Natural killer cell (primary cell): ENCODE data around the gene PIP5K1A. TPM values are rescaled to one million over a fixed set of nuclear protein-coding genes. Genes with fewer than 3 reads are reported as not detected.

Source experiments
- ATAC-seq, 3 donors: fragments of 150-1000 bp in 2 of 3; fragments of 200-7000 bp in 1 of 3; cut with Tn5 transposase; 1 replicate in 1 of 3; 2 replicates in 2 of 3; pipeline ENCODE4 v1.10.0; 2021; ENCODE audit warnings: mild to moderate bottlenecking in 2 of 3, moderate library complexity in 2 of 3
- DNase-seq, 2 donors: peaks; one replicate each; pipeline versions ENCODE4 v3.0.0 to v3.0.0-alpha.2; 2013 to 2021; ENCODE audit warnings: mixed read lengths in 1 of 2
- H3K27ac ChIP-seq: one replicate; pipeline ENCODE4 v1.5.1; 2013; ENCODE audit warnings: mild to moderate bottlenecking, low read length
- H3K27me3 ChIP-seq: one replicate; pipeline ENCODE4 v1.6.1; 2013; ENCODE audit warnings: low read length; ENCODE audit not compliant: control insufficient read depth, insufficient read depth
- H3K36me3 ChIP-seq: one replicate; pipeline ENCODE4 v1.6.1; 2013; ENCODE audit warnings: low read length; ENCODE audit not compliant: control insufficient read depth, insufficient read depth
- H3K4me1 ChIP-seq: one replicate; pipeline ENCODE4 v1.6.1; 2013; ENCODE audit warnings: low read length; ENCODE audit not compliant: control insufficient read depth, insufficient read depth
- H3K4me3 ChIP-seq: one replicate; pipeline ENCODE4 v1.5.1; 2013; ENCODE audit warnings: low read length
- H3K9me3 ChIP-seq: one replicate; pipeline ENCODE4 v1.6.1; 2013; ENCODE audit warnings: low read length; ENCODE audit not compliant: control insufficient read depth, insufficient read depth
- H3K27ac Mint-ChIP-seq, 2 donors: one replicate each; pipeline ENCODE4 v1.8.0; 2022; ENCODE audit warnings: mild to moderate bottlenecking in 2 of 2, mixed read lengths in 2 of 2, moderate library complexity in 1 of 2
- H3K27me3 Mint-ChIP-seq, 2 donors: one replicate each; pipeline ENCODE4 v1.8.0; 2022; ENCODE audit warnings: low read depth in 2 of 2, mixed read lengths in 2 of 2
- H3K36me3 Mint-ChIP-seq: one replicate; pipeline ENCODE4 v1.8.0; 2022; ENCODE audit warnings: mixed read lengths
- H3K4me1 Mint-ChIP-seq, 2 donors: one replicate each; pipeline ENCODE4 v1.8.0; 2022; ENCODE audit warnings: mixed read lengths in 2 of 2
- H3K4me3 Mint-ChIP-seq: one replicate; pipeline ENCODE4 v1.8.0; 2022; ENCODE audit warnings: mild to moderate bottlenecking, moderate library complexity, mixed read lengths
- H3K9me3 Mint-ChIP-seq, 2 donors: one replicate each; pipeline ENCODE4 v1.8.0; 2022; ENCODE audit warnings: mixed read lengths in 2 of 2
- WGBS: methylation state at CpG from one replicate; pipeline ENCODE4 v1.1.7; 2013; ENCODE audit warnings: missing lambda C conversion rate; ENCODE audit not compliant: insufficient coverage; 5-methylcytosine and 5-hydroxymethylcytosine counted together
- intact Hi-C: fragments of 100-400 bp; cut with micrococcal nuclease; formaldehyde crosslinking; loops from one replicate; pipeline ENCODE4 v1.14.2; 2022
- total RNA-seq, 4 donors: library from RNA; stranded (reverse); fragments of 120-200 nt in 1 of 4; gene quantifications; one replicate each; pipeline versions ENCODE4 v1.2.3 to v1.2.4, GENCODE V29; 2013 to 2022
- TF ChIP-seq, protein P1 (sequence below): fragments of 200-600 bp; IDR thresholded peaks from one replicate; pipeline ENCODE4 v1.8.0; 2022; ENCODE audit warnings: antibody characterized with exemption

PIP5K1A gene
- total RNA-seq, 3 donors from 2014 or later (not counting 1 experiment from before 2014, with no cell fraction given): 42.0 to 65.2 (median 44.6) TPM

DNA sequence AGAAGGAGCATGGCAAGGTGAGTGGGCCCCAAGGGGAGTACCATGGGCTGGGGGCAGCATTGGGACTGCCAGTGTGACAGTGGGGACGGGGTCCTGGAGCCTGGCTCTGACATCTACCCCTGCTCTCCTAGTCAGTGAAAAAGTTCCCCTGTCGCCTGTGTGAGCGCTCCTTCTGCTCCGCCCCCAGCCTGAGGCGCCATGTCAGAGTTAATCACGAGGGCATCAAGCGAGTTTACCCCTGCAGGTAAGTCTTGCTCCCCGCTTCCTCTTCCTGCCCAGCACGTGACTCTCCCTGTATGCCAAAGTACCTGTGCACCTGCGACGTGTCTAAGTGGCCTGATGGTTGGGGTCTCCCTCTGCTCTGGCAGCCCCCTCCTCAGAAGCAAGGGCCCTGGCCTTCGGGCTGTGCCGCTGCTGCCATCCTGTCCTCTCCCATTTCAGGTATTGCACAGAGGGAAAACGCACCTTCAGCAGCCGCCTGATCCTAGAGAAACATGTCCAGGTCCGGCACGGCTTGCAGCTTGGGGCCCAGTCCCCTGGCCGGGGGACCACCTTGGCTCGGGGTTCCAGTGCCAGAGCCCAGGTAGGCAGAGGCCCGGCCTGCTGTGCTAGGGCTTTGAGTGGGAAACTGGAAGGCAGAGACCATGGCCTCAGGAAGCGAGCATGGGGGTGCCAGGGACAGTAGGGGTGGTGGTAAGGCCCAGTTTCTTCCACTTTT lies 91.8 kb downstream of the PIP5K1A start:
- Mint-ChIP-seq H3K4me1 (peaks cover 40 to 57% of the 10 kb centered on the region in 2 donors), H3K27ac (peak overlapping the region; percentile 83 to 86), H3K27me3 (no peaks in the 10 kb centered on the region), H3K9me3 (no peaks in the 10 kb centered on the region), H3K36me3 (no peaks in the 10 kb centered on the region), H3K4me3 (peak overlapping the region; percentile 62)
- 88% methylated on average over 21 of the region's 21 CpGs for WGBS
- ATAC-seq (no peak), DNase-seq (no peak)
- no peak overlapping the region for H3K4me3 ChIP-seq
- peak overlapping the region; percentile 69 for H3K27ac ChIP-seq
- H3K36me3 ChIP-seq: peaks cover 86% of the 10 kb centered on the region
- H3K27me3 ChIP-seq: no peaks in the 10 kb centered on the region
- peaks cover 60% of the 10 kb centered on the region for H3K4me1 ChIP-seq
- TF ChIP-seq, protein P1, sequence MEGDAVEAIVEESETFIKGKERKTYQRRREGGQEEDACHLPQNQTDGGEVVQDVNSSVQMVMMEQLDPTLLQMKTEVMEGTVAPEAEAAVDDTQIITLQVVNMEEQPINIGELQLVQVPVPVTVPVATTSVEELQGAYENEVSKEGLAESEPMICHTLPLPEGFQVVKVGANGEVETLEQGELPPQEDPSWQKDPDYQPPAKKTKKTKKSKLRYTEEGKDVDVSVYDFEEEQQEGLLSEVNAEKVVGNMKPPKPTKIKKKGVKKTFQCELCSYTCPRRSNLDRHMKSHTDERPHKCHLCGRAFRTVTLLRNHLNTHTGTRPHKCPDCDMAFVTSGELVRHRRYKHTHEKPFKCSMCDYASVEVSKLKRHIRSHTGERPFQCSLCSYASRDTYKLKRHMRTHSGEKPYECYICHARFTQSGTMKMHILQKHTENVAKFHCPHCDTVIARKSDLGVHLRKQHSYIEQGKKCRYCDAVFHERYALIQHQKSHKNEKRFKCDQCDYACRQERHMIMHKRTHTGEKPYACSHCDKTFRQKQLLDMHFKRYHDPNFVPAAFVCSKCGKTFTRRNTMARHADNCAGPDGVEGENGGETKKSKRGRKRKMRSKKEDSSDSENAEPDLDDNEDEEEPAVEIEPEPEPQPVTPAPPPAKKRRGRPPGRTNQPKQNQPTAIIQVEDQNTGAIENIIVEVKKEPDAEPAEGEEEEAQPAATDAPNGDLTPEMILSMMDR: no peak
- intact Hi-C loops: no loop called here
- no peaks in the 10 kb centered on the region for H3K9me3 ChIP-seq

DNA sequence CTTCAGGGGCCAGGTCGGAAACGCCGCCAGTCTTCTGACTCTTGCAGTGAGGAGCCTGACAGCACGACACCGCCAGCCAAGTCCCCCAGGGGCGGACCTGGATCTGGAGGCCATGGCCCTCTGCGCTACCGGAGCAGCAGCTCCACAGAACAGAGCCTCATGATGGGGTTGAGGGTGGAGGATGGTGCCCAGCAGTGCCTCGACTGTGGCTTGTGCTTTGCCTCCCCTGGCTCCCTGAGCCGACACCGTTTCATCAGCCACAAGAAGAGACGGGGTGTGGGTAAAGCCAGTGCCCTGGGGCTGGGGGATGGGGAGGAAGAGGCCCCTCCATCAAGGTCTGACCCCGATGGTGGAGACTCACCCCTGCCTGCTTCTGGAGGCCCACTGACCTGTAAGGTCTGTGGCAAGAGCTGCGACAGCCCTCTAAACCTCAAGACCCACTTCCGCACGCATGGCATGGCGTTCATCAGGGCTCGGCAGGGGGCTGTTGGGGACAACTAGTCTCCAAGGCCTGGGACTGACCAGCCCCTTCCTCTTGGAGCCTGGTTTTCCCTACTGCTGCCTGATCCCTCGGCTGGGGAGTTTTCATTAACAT lies 92.5 kb downstream of the PIP5K1A start:
- DNase-seq: peak in 1 of 2 donors; percentile 60
- Histone ChIP-seq H3K36me3 (peaks cover 91% of the 10 kb centered on the region), H3K27me3 (no peaks in the 10 kb centered on the region), H3K4me1 (peaks cover 60% of the 10 kb centered on the region), H3K9me3 (no peaks in the 10 kb centered on the region), H3K4me3 (no peak overlapping the region), H3K27ac (peak overlapping the region; percentile 69)
- no peaks in the 10 kb centered on the region for H3K36me3 Mint-ChIP-seq
- H3K4me1 Mint-ChIP-seq: peaks cover 40 to 57% of the 10 kb centered on the region in 2 donors
- intact Hi-C loops: loop anchor here (1.0 kb wide), 1 partner anchor 9 kb away; the partner anchor contains the start of gene ZNF687
- peak overlapping the region; percentile 62 for H3K4me3 Mint-ChIP-seq
- no peaks in the 10 kb centered on the region for H3K9me3 Mint-ChIP-seq
- H3K27me3 Mint-ChIP-seq: no peaks in the 10 kb centered on the region
- ATAC-seq: peak; percentile 48 to 61 (median 52)
- 47% methylated on average over 18 of the region's 19 CpGs for WGBS
- TF ChIP-seq, protein P1: no peak
- peak overlapping the region; percentile 83 to 86 for H3K27ac Mint-ChIP-seq

DNA sequence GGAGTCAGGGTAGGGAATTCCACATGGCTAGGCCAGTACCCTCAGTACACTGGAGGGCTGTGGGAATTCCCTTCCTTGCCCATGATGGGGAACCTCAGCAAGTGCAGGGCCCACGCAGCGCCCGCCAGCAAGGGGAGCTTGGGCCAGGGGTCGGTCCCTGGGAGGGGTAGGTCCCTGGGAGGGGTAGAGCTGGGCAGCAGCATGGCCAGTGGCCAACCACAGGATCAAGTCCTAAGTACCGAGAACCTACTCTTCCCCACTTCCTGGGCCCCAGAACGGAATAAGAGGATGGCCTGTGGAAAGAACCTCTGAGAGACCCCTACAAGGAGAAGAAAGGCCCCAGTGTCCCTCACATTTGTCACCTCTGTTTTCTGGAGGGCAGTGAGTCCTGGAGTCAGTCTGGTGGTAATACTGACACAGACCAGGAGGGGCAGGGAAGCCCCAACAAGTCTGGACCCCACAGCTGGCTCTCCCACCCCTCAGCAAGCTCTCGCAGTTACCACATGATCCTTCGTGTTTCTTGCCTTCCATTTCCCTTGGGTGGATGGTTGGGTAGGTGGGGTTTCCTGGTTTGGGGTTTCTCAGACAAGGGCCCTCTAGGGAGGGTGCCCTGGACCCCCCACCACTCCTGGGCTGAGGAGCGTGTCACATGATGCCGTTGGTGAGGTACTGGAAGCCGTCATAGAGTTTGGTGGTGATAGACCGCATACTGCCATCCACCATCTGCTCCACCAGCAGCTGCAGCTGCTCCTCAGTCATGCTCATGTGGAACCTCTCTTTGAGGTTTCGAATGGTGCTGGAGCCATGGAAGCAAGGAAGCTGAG lies 94.1 kb downstream of the PIP5K1A start:
- Mint-ChIP-seq H3K4me3 (peak overlapping the region; percentile 59), H3K9me3 (no peaks in the 10 kb centered on the region), H3K4me1 (peaks cover 36 to 57% of the 10 kb centered on the region in 2 donors), H3K27ac (peak overlapping the region; percentile 91 to 96), H3K27me3 (no peaks in the 10 kb centered on the region), H3K36me3 (no peaks in the 10 kb centered on the region)
- Histone ChIP-seq H3K9me3 (no peaks in the 10 kb centered on the region), H3K4me3 (no peak overlapping the region), H3K27me3 (no peaks in the 10 kb centered on the region), H3K36me3 (peaks cover 80% of the 10 kb centered on the region), H3K27ac (peak overlapping the region; percentile 77), H3K4me1 (peaks cover 60% of the 10 kb centered on the region)
- intact Hi-C loops: no loop called here
- TF ChIP-seq, protein P1: no peak
- WGBS: 69% methylated on average over 11 of the region's 13 CpGs
- ATAC-seq (peak; percentile 72 to 82 (median 82)), DNase-seq (peak in 1 of 2 donors; percentile 63)
